Osteocyte (in vitro differentiated cells): Measurements from ENCODE around the gene CDK3. TPM values are rescaled to one million over a fixed set of nuclear protein-coding genes. Genes with fewer than 3 reads are reported as not detected.

Experiments
- DNase-seq: peaks from one replicate; pipeline ENCODE4 v3.0.0; 2021; ENCODE audit warnings: mixed read lengths; ENCODE audit not compliant: unreplicated experiment; ENCODE audit errors: extremely low spot score
- H3K27ac Mint-ChIP-seq: one replicate; pipeline ENCODE4 v1.8.0; 2021; ENCODE audit warnings: mild to moderate bottlenecking, mixed read lengths; ENCODE audit not compliant: unreplicated experiment
- H3K27me3 Mint-ChIP-seq: one replicate; pipeline ENCODE4 v1.8.0; 2021; ENCODE audit warnings: mixed read lengths; ENCODE audit not compliant: unreplicated experiment
- H3K36me3 Mint-ChIP-seq: one replicate; pipeline ENCODE4 v1.8.0; 2021; ENCODE audit warnings: mixed read lengths; ENCODE audit not compliant: unreplicated experiment
- H3K4me1 Mint-ChIP-seq: one replicate; pipeline ENCODE4 v1.8.0; 2021; ENCODE audit warnings: mixed read lengths; ENCODE audit not compliant: unreplicated experiment
- H3K4me3 Mint-ChIP-seq: one replicate; pipeline ENCODE4 v1.8.0; 2021; ENCODE audit warnings: mild to moderate bottlenecking, moderate library complexity, mixed read lengths; ENCODE audit not compliant: unreplicated experiment
- H3K9me3 Mint-ChIP-seq: one replicate; pipeline ENCODE4 v1.8.0; 2021; ENCODE audit warnings: mixed read lengths; ENCODE audit not compliant: unreplicated experiment
- CTCF ChIP-seq: fragments of 200-600 bp; sonication (generic); IDR thresholded peaks from 2 replicates; pipeline ENCODE4 v1.5.0; 2021; ENCODE audit warnings: antibody characterized with exemption, mild to moderate bottlenecking, moderate library complexity
- total RNA-seq: library from RNA; stranded (reverse); gene quantifications from 2 replicates; pipeline ENCODE4 v1.2.1, GENCODE V29; 2021

CDK3 gene
- total RNA-seq, 1 donor from 2014 or later, result 8.3 TPM

DNA sequence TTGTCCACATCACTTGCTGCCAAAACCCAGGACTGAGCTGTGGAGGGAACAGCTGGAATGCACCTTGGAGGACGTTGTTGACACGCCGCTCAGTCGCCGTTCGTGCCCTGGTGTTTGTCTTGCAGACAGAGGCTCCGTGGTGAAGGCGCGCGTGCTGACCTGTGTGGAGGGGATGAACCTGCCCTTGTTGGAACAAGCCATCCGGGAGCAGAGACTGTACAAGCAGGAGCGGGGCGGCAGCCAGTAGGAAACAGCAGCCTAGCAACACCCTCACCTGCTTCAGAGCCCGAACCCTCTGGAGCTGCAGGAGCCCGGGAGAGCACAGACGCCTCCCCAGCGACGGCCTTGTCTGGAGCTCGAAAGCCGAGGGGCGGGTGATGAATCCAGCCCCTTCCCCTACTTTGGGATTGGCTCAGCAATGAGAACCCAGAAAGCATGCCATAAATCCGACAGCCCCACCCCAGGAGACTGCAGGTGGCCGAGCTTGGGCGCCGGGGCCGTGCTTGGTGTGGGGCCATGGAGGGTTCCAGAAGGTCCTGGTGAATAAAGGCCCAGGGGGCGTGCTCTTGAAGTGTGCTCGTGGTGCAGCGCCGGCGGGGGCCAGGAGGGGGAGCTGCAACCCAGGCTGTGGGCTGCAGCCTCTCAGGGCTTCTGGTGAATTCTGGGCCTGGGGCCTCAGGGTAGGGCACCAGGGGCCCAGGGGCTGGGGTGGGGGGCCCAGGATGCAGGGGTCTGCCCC is 470 bp upstream of the CDK3 start:
- no peak overlapping the region for H3K27ac Mint-ChIP-seq
- TF ChIP-seq CTCF, result peak; percentile 61
- H3K9me3 Mint-ChIP-seq, result no peaks in the 10 kb centered on the region
- H3K4me3 Mint-ChIP-seq, result no peak overlapping the region
- no peaks in the 10 kb centered on the region for H3K27me3 Mint-ChIP-seq
- peaks cover 3% of the 10 kb centered on the region for H3K36me3 Mint-ChIP-seq
- peak; percentile 86 for DNase-seq
- peaks cover 18% of the 10 kb centered on the region for H3K4me1 Mint-ChIP-seq

GRCh38 chr17:76002100-76002499 is 1.4 kb downstream of the CDK3 start:
- no peak for DNase-seq
- Mint-ChIP-seq H3K27me3 (no peaks in the 10 kb centered on the region), H3K36me3 (peaks cover 3% of the 10 kb centered on the region), H3K4me1 (peaks cover 18% of the 10 kb centered on the region), H3K27ac (no peak overlapping the region), H3K9me3 (no peaks in the 10 kb centered on the region), H3K4me3 (no peak overlapping the region)
- no peak for TF ChIP-seq CTCF

DNA sequence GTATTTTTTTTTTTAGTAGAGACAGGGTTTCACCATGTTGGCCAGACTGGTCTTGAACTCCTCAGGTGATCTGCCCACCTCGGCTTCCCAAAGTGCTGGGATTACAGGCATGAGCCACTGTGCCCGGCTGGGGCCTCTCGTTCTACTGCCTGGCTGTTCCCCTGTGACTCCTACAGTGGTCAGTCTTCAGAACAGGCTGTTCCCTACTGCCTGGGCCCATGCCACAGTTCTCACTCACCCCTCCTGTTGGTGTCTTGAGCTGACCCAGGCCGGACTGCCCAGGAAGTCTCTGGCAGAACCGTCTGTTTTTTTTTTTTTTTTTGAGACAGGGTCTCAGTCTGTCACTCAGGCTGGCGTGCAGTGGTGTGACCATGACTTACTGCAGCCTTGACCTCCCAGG is 3.3 kb downstream of the CDK3 start:
- H3K4me3 Mint-ChIP-seq, result no peak overlapping the region
- no peak for TF ChIP-seq CTCF

GRCh38 chr17:76004750-76005262 is 4.2 kb downstream of the CDK3 start:
- no peak for TF ChIP-seq CTCF
- peaks cover 3% of the 10 kb centered on the region for H3K36me3 Mint-ChIP-seq
- peak overlapping the region; percentile 18 for H3K27ac Mint-ChIP-seq

More for the DNA sequence above, 3.3 kb downstream of the CDK3 start:
- Mint-ChIP-seq H3K27ac (no peak overlapping the region), H3K36me3 (peaks cover 3% of the 10 kb centered on the region), H3K9me3 (no peaks in the 10 kb centered on the region), H3K27me3 (no peaks in the 10 kb centered on the region), H3K4me1 (peaks cover 15% of the 10 kb centered on the region)
- no peak for DNase-seq

DNA sequence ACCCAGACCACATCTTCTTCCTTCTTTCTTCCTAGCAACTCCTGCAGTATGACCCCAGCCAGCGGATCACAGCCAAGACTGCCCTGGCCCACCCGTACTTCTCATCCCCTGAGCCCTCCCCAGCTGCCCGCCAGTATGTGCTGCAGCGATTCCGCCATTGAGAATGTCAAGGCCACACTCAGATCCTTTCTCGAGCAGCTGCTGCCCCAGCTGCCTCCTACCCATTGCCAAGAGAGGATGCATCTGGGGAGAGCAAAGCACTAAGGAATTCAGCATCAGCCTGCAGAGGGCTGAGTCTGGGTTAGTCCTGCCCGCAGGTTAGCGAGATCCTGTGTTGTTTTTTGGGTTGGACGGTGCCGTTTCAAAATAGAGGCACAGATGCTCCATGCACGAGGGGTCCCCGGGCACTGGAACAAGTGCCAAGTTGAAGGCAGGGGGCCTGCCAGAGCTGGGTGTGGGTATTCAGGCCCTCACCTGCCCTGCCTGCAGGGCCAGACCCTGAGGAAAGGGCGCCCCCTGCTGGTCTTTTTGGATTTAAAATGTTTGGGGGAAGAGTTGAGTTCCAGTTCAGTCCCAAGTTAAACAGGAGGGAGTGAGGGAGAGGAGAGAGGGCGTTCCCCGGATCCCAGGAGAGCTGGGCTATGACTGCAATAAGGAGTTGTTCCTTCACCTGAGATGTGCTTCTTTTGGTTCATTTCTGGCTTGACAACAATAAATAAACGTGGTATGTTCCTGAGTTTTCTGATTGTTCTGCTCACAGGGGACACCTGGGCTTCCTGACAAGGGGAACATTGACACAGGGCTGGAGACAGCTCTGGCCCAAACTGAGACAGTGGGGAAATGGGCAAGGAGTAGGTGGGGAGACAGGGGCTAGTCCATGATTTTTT is 4.9 kb downstream of the CDK3 start:
- no peaks in the 10 kb centered on the region for H3K27me3 Mint-ChIP-seq
- peaks cover 15% of the 10 kb centered on the region for H3K4me1 Mint-ChIP-seq
- TF ChIP-seq CTCF, result peak; percentile 75
- no peaks in the 10 kb centered on the region for H3K9me3 Mint-ChIP-seq
- no peak overlapping the region for H3K4me3 Mint-ChIP-seq
- H3K27ac Mint-ChIP-seq, result peak overlapping the region; percentile 14
- DNase-seq, result peak; percentile 93
- peaks cover 3% of the 10 kb centered on the region for H3K36me3 Mint-ChIP-seq

More at GRCh38 chr17:76004750-76005262, 4.2 kb downstream of the CDK3 start:
- no peak overlapping the region for H3K4me3 Mint-ChIP-seq
- H3K4me1 Mint-ChIP-seq, result peaks cover 15% of the 10 kb centered on the region
- no peak for DNase-seq
- no peaks in the 10 kb centered on the region for H3K9me3 Mint-ChIP-seq
- no peaks in the 10 kb centered on the region for H3K27me3 Mint-ChIP-seq
